Adrenal gland (tissue), 19 donors: ENCODE measurements around the gene TNNI3K. TPM values are rescaled to one million over a fixed set of nuclear protein-coding genes. Genes with fewer than 3 reads are reported as not detected.

Source experiments
- DNase-seq, 7 donors: peaks; one replicate each; pipeline ENCODE4 v3.0.0-alpha.2; 2019 to 2020
- H3K27ac ChIP-seq, 5 donors: fragments of 200-600 bp; sonication (generic) in 4 of 5; 1 replicate in 3 of 5; 2 replicates in 2 of 5; pipeline versions ENCODE4 v1.5.1 to v1.8.0; 2016 to 2020; ENCODE audit warnings: mild to moderate bottlenecking in 1 of 5
- H3K27me3 ChIP-seq: fragments of 200-600 bp; 2 replicates; pipeline ENCODE4 v1.8.0; 2021
- H3K36me3 ChIP-seq, 2 donors: fragments of 200-600 bp; replicated peaks in 1 of 2; 1 replicate in 1 of 2; 2 replicates in 1 of 2; pipeline versions ENCODE4 v1.5.1 to v1.8.0; 2018 to 2022
- H3K4me1 ChIP-seq, 2 donors: fragments of 200-600 bp; replicated peaks in 1 of 2; 1 replicate in 1 of 2; 2 replicates in 1 of 2; pipeline versions ENCODE4 v1.5.1 to v1.8.0; 2018 to 2021
- H3K4me3 ChIP-seq, 4 donors: fragments of 200-600 bp; sonication (generic) in 3 of 4; one replicate each; pipeline ENCODE4 v1.5.1; 2016 to 2018
- H3K9me3 ChIP-seq, 3 donors: fragments of 200-600 bp; sonication (generic) in 1 of 3; replicated peaks in 1 of 3; 1 replicate in 2 of 3; 2 replicates in 1 of 3; pipeline versions ENCODE4 v1.5.1 to v1.8.0; 2016 to 2021
- POLR2A ChIP-seq, 2 donors: fragments of 450-650 bp; IDR thresholded peaks; one replicate each; pipeline ENCODE4 v1.6.1; 2017; ENCODE audit warnings: antibody characterized with exemption in 2 of 2, mild to moderate bottlenecking in 2 of 2, moderate library complexity in 1 of 2
- WGBS, 4 donors: extraction: QIAGEN DNeasy Blood & Tissue Kit in 2 of 4; methylation state at CpG; one replicate each; pipeline versions ENCODE4 v1.1.5 to v1.1.7; 2013 to 2017; 5-methylcytosine and 5-hydroxymethylcytosine counted together
- intact Hi-C, 2 donors: fragments of 100-400 bp; cut with DNase I; formaldehyde crosslinking; loops; one replicate each; pipeline versions ENCODE4 v1.14.1 to v1.15.0; 2022 to 2023
- long read RNA-seq, 10 donors: library from polyadenylated mRNA in 3 of 10; unstranded in 2 of 10; stranded (forward) in 1 of 10; transcript quantifications; one replicate each; pipeline ENCODE4 v2.0.0 and lab custom pipeline, GENCODE V29; 2021 to 2026
- polyA plus RNA-seq, 3 donors: library from polyadenylated mRNA; stranded (reverse); fragments of 200-250 nt in 2 of 3; fragments of 350-450 nt in 1 of 3; fragmentation: Illumina TruSeq in 1 of 3; extraction: RNeasy Lipid Tissue Mini Kit (QIAGEN cat#74804) in 1 of 3; gene quantifications; one replicate each; pipeline ENCODE4 v1.2.3, GENCODE V29; 2013 to 2014
- total RNA-seq, 9 donors: library from RNA; depleted of rRNA in 4 of 9; stranded (reverse); fragments of >200 nt in 4 of 9; fragments of 120-200 nt in 1 of 9; fragmentation: NEBNext Ultra II Directional in 1 of 9; extraction: Animal tissue kit (Norgen Biotek cat#: 25700) in 1 of 9; gene quantifications; one replicate each; pipeline versions ENCODE4 v1.1.0 to v1.2.4, GENCODE V29; 2013 to 2023
- TF ChIP-seq, protein P1 (sequence below), 6 experiments: fragments of 450-650 bp in 4 of 6; fragments of 200-600 bp in 2 of 6; sonication (generic) in 1 of 6; IDR thresholded peaks; 1 replicate in 5 of 6; 2 replicates in 1 of 6; pipeline versions ENCODE4 v1.5.1 to v1.8.0; 2016 to 2021; ENCODE audit warnings: antibody characterized with exemption in 6 of 6, mild to moderate bottlenecking in 2 of 6, moderate library complexity in 1 of 6
- donor health status: healthy with polysubstance abuse.
- donor health status: Bipolar disorder and iron deficiency.
- donor health status: DM: yes; HTN: yes; CAD: no.
- donor health status: DM: no; HTN: no; CAD: no.
- donor health status: DM: no; HTN: no; CAD: no.
- donor health status: DM: yes; HTN: yes; CAD: no.

TNNI3K gene, protein sequence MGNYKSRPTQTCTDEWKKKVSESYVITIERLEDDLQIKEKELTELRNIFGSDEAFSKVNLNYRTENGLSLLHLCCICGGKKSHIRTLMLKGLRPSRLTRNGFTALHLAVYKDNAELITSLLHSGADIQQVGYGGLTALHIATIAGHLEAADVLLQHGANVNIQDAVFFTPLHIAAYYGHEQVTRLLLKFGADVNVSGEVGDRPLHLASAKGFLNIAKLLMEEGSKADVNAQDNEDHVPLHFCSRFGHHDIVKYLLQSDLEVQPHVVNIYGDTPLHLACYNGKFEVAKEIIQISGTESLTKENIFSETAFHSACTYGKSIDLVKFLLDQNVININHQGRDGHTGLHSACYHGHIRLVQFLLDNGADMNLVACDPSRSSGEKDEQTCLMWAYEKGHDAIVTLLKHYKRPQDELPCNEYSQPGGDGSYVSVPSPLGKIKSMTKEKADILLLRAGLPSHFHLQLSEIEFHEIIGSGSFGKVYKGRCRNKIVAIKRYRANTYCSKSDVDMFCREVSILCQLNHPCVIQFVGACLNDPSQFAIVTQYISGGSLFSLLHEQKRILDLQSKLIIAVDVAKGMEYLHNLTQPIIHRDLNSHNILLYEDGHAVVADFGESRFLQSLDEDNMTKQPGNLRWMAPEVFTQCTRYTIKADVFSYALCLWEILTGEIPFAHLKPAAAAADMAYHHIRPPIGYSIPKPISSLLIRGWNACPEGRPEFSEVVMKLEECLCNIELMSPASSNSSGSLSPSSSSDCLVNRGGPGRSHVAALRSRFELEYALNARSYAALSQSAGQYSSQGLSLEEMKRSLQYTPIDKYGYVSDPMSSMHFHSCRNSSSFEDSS
- total RNA-seq (1 to 10 TPM in 8 of 9 donors, under 1 TPM in 1; 0.88 to 2.9 (median 1.9) TPM), polyA plus RNA-seq (1 to 10 TPM; 2.3 to 7.9 (median 7.8) TPM)
- long read RNA-seq, donor 1, result 0 reads
- long read RNA-seq, donor 2, result 0 reads
- long read RNA-seq, donor 3, result 0 reads
- long read RNA-seq, donor 4, result 0 reads
- long read RNA-seq, donor 5, result 0 reads
- long read RNA-seq, donor 6, result 0 reads
- long read RNA-seq, donor 7, result 0 reads
- long read RNA-seq, donor 8, result 0 reads
- long read RNA-seq, donor 9, result 0 reads
- long read RNA-seq, donor 10, result 0 reads

DNA sequence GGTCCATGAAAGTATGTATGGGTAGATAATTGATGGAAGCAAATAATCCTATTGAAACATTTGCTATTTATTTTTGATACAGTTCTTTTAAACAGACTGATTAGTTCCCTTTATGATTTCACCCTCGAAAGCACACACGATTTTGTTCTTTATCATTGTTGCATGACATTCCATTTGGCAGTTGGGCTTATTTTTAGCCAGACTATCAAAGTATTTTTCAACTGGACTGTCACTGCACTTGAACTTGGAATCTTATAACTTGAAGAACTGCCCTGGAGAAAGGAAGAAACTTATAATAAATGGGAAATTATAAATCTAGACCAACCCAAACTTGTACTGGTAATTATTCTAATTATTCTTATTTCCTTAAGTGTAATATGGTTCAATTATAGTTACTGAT, at the start of gene TNNI3K:
Gene TNNI3K (plus strand): TSS at position 235 of the 400 bp plus-strand sequence. CDS start 65 bp downstream, at position 300.
- Histone ChIP-seq H3K9me3 (no peaks in the 10 kb centered on the region), H3K27ac (no peak within 1 kb of the TSS), H3K4me1 (no peaks in the 10 kb centered on the region), H3K27me3 (no peaks in the 10 kb centered on the region), H3K36me3 (no peaks in the 10 kb centered on the region), H3K4me3 (no peak within 1 kb of the TSS)
- TF ChIP-seq, protein P1, sequence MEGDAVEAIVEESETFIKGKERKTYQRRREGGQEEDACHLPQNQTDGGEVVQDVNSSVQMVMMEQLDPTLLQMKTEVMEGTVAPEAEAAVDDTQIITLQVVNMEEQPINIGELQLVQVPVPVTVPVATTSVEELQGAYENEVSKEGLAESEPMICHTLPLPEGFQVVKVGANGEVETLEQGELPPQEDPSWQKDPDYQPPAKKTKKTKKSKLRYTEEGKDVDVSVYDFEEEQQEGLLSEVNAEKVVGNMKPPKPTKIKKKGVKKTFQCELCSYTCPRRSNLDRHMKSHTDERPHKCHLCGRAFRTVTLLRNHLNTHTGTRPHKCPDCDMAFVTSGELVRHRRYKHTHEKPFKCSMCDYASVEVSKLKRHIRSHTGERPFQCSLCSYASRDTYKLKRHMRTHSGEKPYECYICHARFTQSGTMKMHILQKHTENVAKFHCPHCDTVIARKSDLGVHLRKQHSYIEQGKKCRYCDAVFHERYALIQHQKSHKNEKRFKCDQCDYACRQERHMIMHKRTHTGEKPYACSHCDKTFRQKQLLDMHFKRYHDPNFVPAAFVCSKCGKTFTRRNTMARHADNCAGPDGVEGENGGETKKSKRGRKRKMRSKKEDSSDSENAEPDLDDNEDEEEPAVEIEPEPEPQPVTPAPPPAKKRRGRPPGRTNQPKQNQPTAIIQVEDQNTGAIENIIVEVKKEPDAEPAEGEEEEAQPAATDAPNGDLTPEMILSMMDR (IDR thresholded peaks at IDR 0.05), result no peak
- no peak for TF ChIP-seq POLR2A (IDR thresholded peaks at IDR 0.05)
- WGBS, 4 donors, result 51 to 67% (median 59%) methylated on average over 2 of the region's 2 CpGs
- intact Hi-C loops, result no loop called here
- no peak for DNase-seq

DNA sequence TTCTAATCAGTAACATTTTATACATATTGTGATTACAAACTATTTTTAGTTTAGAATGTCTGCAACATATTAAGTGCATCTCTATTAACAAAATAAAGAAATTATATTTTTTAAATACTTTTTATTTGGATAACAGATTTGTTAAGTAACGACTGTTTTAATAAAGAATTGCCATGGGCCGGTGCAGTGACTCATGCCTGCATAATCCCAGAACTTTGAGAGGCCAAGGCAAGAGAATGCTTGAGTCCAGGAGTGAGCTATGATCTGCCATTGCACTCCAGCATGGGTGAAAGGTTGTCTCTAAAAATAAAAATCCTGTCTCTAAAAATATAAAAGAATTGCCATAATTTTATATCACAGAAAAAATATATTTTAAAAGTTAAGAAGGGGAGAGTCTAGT, 41.3 kb upstream of the TNNI3K start:
- TF ChIP-seq POLR2A (IDR thresholded peaks at IDR 0.05), result no peak
- TF ChIP-seq, protein P1 (IDR thresholded peaks at IDR 0.05), result no peak
- no peaks in the 10 kb centered on the region for H3K36me3 ChIP-seq
- H3K27me3 ChIP-seq, result no peaks in the 10 kb centered on the region
- peak; percentile 35 to 63 (median 43) for DNase-seq
- peaks cover 3 to 4% of the 10 kb centered on the region in 2 donors for H3K4me1 ChIP-seq
- intact Hi-C loops, result no loop called here
- H3K4me3 ChIP-seq, result no peak overlapping the region
- WGBS, 4 donors, result 21 to 40% (median 28%) methylated on average over 2 of the region's 2 CpGs
- H3K27ac ChIP-seq, result no peak overlapping the region
- H3K9me3 ChIP-seq, result no peaks in the 10 kb centered on the region

DNA sequence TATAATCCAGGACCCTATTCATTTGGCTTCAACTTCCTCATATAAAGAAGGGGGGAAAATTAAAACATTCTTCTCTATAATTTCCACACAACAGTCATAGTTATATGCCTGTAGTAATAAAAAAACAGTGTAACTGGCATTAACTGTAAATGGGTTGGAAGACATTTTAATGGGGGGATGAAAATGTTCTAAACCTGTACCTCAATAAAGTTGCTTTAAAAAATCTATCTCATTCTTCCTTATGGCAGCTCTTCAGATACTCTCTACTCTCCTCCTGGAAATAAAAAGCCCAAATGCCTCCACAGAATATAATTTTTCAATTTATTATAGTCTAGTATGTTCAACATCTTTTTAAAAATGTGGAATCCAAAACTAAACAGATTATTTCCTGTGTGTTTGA, 39.8 kb upstream of the TNNI3K start:
- peaks cover 4 to 15% of the 10 kb centered on the region in 2 donors for H3K4me1 ChIP-seq
- H3K27me3 ChIP-seq, result no peaks in the 10 kb centered on the region
- no peaks in the 10 kb centered on the region for H3K36me3 ChIP-seq
- DNase-seq, result no peak
- no peaks in the 10 kb centered on the region for H3K9me3 ChIP-seq
- intact Hi-C loops, result no loop called here
- no peak overlapping the region for H3K4me3 ChIP-seq
- TF ChIP-seq, protein P1 (IDR thresholded peaks at IDR 0.05), result no peak
- TF ChIP-seq POLR2A (IDR thresholded peaks at IDR 0.05), result no peak
- no peak overlapping the region for H3K27ac ChIP-seq

DNA sequence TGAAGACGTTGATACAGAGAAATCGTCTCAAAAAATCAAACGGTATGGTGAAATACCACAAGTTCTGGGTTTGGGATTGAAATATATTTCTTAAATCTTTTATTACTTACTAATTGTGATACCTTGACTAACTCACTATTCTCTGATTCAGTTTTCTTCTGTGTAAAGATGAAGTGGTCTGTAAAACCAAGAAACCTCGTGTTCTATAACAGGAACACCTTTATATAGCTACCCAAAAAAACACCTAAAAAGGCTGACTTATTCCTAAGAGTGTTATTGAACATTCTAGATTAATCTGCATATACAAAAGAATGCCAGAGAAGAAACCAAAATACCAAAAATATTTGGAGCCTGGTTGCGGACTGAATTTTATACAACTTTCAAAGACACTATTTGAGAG, 37.9 kb upstream of the TNNI3K start:
- peaks cover 4 to 19% of the 10 kb centered on the region in 2 donors for H3K4me1 ChIP-seq
- peak overlapping the region in 2 of 5 donors; percentile 85 to 91 for H3K27ac ChIP-seq
- no peaks in the 10 kb centered on the region for H3K27me3 ChIP-seq
- H3K9me3 ChIP-seq, result no peaks in the 10 kb centered on the region
- TF ChIP-seq, protein P1 (IDR thresholded peaks at IDR 0.05), result no peak
- TF ChIP-seq POLR2A (IDR thresholded peaks at IDR 0.05), result no peak
- 82 to 94% (median 87%) methylated on average over 5 of the region's 5 CpGs for WGBS, 4 donors
- intact Hi-C loops, result no loop called here
- no peak for DNase-seq
- peak overlapping the region in 3 of 4 donors; percentile 59 to 82 (median 59) for H3K4me3 ChIP-seq
- H3K36me3 ChIP-seq, result peaks cover 0 to 12% of the 10 kb centered on the region in 2 donors
